Astrocyte of the hippocampus (primary cell): ENCODE data around the gene ITPRIP.

Experiments used
- DNase-seq: peaks from one replicate; pipeline ENCODE4 v3.0.0; 2011; ENCODE audit warnings: low read depth, low spot score

The ITPRIP gene

GRCh38 chr10:104325436-104326435 lies 12.5 kb downstream of the ITPRIP start:
- DNase-seq: no peak

DNA sequence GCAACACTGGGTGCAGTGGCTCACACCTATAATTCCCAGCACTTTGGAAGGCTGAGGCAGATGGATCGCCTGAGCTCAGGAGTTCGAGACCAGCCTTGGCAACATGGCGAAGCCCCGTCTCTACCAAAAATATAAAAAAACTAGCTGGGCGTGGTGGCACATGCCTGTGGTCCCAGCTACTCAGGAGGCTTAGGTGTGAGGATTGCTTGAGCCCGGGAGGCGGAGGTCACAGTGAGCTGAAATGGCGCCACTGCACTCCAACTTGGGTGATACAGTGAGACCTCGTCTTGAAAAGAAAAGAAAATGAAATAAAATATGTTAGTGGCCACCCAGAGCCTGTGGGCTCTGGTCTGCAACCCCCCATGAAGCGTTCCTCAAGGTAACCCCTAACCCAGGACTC lies 13.3 kb downstream of the ITPRIP start:
- no peak for DNase-seq

- no peak for DNase-seq
These were observed 14.0 kb downstream of the ITPRIP start for GRCh38 chr10:104324221-104324686.

- no peak for DNase-seq
These were observed 14.5 kb downstream of the ITPRIP start for GRCh38 chr10:104323760-104324201.

DNA sequence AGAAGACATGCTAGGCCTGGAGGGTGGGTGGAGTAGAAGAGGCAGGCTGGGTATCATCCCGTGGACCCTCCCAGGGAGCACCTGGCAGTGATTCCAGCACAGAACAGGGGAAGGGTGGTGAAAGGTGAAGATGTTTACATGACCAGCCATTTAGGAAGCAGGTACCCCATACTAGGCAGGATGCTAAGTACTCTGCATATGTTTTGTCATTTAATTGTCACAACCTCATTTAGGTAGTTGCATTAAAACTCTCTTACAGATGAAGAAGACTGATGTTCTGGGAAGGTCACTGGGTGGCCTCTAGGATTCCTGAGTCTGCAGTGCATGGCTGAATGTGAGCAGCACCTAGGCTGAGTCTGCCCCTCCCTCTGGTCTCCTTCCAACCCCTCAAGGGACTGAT lies 15.2 kb downstream of the ITPRIP start:
- DNase-seq: no peak

DNA sequence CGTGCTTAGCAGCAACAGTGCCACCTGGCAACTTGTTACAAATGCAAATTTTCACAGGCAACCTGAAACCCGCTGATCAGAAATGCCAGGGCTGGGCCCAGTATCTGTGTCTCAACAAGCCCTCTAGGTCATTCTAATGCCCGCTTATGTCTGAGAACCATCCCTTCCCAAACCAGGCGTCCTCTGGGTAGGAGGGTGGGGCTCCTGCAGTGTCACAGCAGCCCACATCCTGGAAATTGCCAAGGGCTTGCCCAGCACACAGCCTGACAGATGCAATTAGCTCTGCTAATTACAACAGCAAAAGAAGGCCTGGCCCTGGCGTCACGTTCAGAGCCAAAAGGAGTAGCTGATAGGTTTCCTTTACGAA lies 15.9 kb downstream of the ITPRIP start:
- no peak for DNase-seq

- no peak for DNase-seq
These were observed 16.4 kb downstream of the ITPRIP start for GRCh38 chr10:104321725-104322415.

GRCh38 chr10:104321226-104321625 lies 17.0 kb downstream of the ITPRIP start:
- DNase-seq: no peak

DNA sequence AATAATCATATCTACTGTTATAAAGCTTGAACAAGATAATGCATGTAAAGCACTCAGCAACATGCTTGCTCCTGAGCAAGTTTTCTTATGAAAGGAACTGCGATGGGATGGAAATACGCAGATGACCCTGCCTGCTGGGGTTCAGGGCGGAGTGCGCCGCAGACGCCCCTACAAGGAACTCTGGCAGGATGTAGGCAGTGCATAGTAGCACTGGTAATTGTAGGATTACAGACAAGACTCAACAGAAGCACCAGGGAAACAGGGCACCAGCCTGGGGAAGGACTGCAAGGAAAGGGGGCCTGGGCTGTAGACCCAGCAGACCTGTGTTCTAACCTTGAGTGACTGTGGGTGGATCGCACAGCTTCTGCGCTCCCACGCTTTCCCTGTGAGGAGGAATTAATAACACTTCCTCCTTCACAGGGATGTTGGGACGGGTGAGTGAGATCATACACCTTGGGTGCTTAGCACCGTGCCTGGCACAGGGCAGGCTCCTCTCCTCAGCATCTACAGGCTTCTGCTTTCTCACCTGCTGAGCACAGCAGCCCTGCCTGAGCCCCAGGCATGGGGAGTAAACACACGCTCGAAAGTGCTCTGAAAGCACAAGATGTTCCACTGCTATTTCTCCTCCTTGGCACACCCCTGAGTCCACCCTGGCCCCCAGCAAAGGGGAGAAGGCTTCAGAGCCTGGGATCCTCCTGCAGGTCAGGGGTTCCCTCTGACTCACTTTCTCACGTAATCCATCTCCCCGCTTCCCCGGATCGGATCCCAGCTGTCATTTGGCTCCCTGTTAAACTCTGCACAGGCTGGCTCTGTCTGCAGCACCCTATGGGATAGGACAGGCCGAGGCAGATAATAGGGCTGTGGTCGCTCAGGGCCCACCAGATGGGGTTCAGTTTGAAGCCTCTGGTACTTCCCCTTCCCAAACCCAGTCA lies 19.2 kb downstream of the ITPRIP start:
- no peak for DNase-seq

GRCh38 chr10:104318326-104318725 lies 19.9 kb downstream of the ITPRIP start:
- DNase-seq: no peak

DNA sequence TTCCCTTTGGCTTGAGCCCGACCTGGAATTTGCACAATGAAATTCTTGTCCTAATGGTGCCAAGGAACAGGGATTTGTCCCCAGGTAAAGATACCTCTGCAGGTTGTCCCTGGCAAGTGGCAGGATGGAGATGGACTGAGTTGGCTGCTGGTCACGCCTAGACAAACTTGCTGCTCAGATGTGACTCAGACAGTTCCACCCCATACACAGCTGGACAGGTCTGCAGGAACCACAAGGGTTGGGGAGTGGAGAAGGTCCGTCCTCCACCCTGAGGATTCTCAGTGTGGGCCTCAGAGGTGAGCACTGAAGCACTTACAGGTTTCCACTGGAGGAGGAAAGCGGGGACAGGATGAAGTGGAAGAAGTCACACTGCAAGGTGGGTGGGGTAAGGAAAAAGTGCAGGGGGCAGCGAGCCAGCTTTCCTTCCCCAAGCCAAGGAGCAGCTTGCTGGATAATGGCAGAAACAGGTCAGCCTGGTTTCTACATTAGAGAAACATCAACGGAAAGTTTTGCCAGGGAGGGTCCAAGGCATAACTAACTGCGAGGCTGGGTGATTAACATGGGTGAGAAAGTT lies 20.5 kb downstream of the ITPRIP start:
- no peak for DNase-seq

DNA sequence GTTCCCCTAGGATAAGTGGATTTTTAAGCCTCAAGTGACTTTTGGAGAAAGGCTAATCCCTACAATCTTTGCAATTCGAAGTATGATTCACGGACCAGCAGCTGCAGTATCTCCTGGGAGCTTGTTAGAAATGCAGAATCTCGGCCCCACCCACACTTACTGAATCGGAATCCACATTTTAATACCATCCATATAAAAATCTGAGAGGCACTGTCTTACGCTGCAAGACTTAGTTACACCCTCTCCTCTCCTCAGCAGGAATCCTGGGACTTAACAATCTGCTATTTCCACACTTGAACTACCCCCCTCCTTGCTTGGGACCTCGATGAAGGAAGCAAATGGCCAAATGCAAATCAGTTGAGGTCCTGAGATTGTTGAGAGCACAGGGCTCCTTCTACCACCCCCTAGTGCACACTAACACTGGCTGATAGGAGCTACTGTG lies 21.0 kb downstream of the ITPRIP start:
- DNase-seq: no peak

DNA sequence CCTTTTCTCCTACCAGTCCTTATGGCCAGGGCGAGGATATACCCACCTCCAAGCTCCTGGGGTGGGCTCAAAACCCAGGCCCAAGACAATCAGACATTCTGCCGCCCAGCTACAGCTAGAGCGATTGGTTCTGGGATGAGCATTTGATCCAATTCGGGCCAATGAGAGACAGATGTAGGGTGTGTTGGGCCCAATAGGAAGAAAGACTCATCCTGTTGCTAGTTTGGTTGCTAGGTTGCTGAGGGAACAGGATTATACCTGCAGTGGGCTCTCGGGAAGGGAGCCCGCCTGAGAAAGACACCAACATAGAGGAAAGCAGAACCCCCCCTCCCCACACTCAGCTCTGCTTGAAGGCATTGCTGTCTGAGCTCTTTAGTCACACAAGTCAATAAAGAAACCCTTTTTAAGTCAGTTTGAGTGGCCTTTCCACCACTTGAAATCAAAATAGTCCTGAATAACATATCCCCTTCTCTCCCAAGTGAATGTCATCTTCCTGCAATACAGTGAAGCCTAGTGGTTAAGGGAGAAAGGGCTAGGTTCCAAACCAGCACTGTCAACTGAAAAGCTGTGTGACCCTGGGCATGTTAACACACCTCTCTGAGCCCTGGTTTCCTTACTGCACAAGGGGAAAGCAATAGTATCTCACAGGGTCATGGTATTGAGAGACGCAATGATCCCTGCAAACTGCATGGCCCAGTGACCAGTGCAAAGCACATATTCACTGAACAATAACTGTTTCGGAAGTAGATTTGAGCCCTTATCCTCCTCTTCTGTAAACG lies 21.8 kb downstream of the ITPRIP start:
- no peak for DNase-seq

GRCh38 chr10:104315486-104315921 lies 22.8 kb downstream of the ITPRIP start:
- no peak for DNase-seq

GRCh38 chr10:104314591-104315485 lies 23.4 kb downstream of the ITPRIP start:
- DNase-seq: no peak

DNA sequence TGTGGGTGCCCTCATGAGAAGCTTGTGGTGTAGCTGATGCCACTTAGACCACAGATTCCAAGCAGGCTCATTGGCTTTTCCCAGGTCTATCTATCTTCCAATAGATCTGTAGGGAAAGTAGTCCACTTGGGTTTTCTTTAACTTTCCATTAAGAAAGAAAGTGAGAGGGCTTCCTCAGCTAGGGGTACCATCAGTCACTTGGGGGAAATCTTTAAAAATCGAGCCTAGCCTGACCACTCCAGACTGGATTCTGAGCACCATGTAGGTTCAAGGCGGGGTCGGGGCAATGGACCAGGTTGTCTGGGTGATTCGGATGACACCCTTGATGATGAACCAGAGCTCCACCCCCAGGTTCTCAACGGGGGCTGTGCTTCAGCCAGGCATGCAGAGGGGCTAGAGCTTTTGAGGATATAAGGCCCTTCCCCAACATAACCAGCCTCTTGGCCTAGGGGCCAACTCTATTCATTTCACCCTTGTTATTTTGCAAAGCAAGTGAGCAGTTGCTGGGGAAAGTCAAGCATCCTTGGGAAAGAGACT lies 27.0 kb downstream of the ITPRIP start:
- DNase-seq: no peak

DNA sequence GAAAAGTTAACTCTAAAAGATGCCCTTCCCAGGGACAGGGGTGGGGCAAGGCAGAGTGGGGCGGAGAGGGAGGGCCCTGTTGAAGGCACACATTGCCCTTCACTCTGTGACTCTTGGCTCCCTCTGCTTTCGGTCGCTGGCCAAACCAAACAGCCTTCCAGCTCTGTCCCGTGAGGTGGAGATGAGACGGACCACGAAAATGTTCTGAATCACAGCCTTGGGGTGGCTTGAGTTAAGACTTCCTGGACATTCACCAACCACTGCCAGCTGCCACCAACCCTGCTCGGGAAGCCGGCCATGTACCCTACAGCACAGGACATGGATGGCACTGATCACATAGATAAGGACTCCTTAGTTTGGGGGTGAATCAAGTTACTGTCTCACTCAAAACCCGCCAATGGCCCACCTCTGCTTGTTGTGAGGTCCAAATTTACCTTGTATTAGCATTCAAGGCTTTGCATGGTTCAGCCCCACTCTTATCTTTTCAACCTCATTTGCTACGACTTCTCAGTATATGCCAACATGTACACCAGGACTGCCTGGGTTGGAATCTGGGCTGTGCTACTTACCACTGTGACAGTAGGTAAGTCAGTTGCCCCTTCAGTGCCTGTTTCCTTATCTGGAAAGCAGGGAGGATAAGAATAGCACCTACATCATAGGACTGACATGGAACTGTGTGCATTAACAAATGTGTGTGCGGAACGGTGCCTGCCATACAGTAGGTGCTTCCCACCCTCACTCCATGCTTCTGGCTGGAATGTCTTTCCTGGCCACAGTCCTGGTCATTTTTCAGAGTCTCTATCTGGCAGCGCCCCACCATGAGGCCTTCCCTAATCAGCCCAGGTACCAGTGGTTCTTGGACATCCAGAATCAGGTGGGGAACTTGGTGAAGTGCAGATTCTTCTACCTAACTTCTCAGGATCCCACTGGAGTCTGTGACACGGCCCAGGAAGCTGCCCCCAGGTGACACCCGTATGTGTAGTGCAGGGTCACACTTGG lies 28.0 kb downstream of the ITPRIP start:
- peak; percentile 87 for DNase-seq

- DNase-seq: no peak
These were observed 29.8 kb downstream of the ITPRIP start for GRCh38 chr10:104308439-104308903.
